ENCODE measurements around the gene TECPR1.
"Not testable (repeated sequence)": the region's sequence is repeated elsewhere in the genome, so short reads cannot be mapped to it uniquely, and the experiment has no call there.

The TECPR1 gene

GRCh38 chr7:98219382-98219781 lies 32.6 kb downstream of the TECPR1 start:
- H3K36me3 Mint-ChIP-seq (ENCODE audit: low read depth), result peaks cover 11% of the 10 kb centered on the region
- H3K27ac Mint-ChIP-seq; H3K9me3 Mint-ChIP-seq; H3K4me3 Mint-ChIP-seq; H3K27me3 Mint-ChIP-seq (ENCODE audit: low read depth): not testable (repeated sequence)
- peaks cover 11% of the 10 kb centered on the region for H3K4me1 Mint-ChIP-seq (ENCODE audit: low read depth)

- H3K4me1 Mint-ChIP-seq (ENCODE audit: low read depth), result peaks cover 11% of the 10 kb centered on the region
- no peak overlapping the region for H3K4me3 Mint-ChIP-seq
- no peak overlapping the region for H3K27ac Mint-ChIP-seq
- no peaks in the 10 kb centered on the region for H3K27me3 Mint-ChIP-seq (ENCODE audit: low read depth)
- no peaks in the 10 kb centered on the region for H3K9me3 Mint-ChIP-seq
- peaks cover 7% of the 10 kb centered on the region for H3K36me3 Mint-ChIP-seq (ENCODE audit: low read depth)
Measured at GRCh38 chr7:98217623-98218582, 34.1 kb downstream of the TECPR1 start.

- Mint-ChIP-seq H3K9me3 (no peaks in the 10 kb centered on the region), H3K4me3 (no peak overlapping the region), H3K36me3 (ENCODE audit: low read depth) (peaks cover 7% of the 10 kb centered on the region), H3K27me3 (ENCODE audit: low read depth) (no peaks in the 10 kb centered on the region), H3K27ac (no peak overlapping the region), H3K4me1 (ENCODE audit: low read depth) (peaks cover 11% of the 10 kb centered on the region)
Measured at GRCh38 chr7:98216941-98217622, 35.0 kb downstream of the TECPR1 start.

- Mint-ChIP-seq H3K4me1 (ENCODE audit: low read depth) (peaks cover 11% of the 10 kb centered on the region), H3K36me3 (ENCODE audit: low read depth) (peaks cover 7% of the 10 kb centered on the region), H3K27ac (no peak overlapping the region), H3K9me3 (no peaks in the 10 kb centered on the region), H3K27me3 (ENCODE audit: low read depth) (no peaks in the 10 kb centered on the region), H3K4me3 (no peak overlapping the region)
Measured at GRCh38 chr7:98215561-98216495, 36.2 kb downstream of the TECPR1 start.

GRCh38 chr7:98214811-98215321 lies 37.2 kb downstream of the TECPR1 start:
- Mint-ChIP-seq H3K4me3 (no peak overlapping the region), H3K27ac (no peak overlapping the region), H3K36me3 (ENCODE audit: low read depth) (peaks cover 7% of the 10 kb centered on the region), H3K9me3 (no peaks in the 10 kb centered on the region), H3K4me1 (ENCODE audit: low read depth) (peaks cover 11% of the 10 kb centered on the region), H3K27me3 (ENCODE audit: low read depth) (no peaks in the 10 kb centered on the region)

DNA sequence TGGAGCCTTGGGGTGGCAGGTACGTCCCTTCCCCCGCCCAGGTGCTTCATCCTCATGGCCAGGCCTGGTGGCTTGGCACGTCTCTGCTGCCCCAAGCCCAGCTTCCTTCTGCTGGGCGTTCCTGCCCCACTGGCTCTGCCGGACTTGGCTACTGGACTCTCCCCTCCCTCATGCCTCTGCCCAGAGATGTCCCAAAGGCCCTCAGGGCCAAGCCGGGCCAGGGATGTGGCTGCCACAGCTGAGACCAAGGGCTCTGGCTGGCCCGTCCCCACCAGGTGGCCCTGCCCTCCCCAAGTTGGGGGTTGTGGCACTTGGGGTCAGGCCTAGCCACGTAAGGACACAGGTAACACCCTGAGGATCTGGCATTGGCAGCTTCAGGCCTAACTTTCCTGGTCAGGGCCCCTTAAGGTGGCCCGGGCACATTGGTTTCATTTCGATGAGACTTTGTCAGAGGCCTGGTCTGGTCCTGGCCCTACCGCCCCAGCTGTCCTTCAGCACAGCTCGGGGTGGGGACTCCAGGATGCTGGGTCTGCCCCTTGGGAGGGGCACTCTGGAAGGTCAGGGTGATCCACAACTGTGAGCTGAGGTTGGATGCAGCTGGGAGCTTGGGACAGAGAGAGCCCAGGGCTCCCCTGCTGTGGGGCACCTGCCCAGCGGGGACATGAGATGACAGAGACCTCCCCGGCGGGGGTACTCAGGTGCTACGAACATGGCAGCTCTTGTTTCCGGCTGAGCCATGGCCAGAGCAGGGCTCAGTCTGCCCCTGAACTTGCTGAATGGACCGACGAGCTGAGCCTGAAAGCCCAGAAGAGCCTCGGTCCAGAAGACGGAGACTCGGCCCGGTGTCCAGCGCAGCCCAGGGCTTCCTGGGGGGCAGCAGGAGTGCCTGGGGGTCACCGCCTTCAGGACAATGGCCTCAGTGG lies 37.9 kb downstream of the TECPR1 start:
- no peaks in the 10 kb centered on the region for H3K9me3 Mint-ChIP-seq
- no peaks in the 10 kb centered on the region for H3K27me3 Mint-ChIP-seq (ENCODE audit: low read depth)
- no peak overlapping the region for H3K27ac Mint-ChIP-seq

GRCh38 chr7:98213296-98213887 lies 38.6 kb downstream of the TECPR1 start:
- H3K9me3 Mint-ChIP-seq, result no peaks in the 10 kb centered on the region
- H3K36me3 Mint-ChIP-seq (ENCODE audit: low read depth), result peaks cover 2% of the 10 kb centered on the region
- no peak overlapping the region for H3K4me3 Mint-ChIP-seq
- H3K4me1 Mint-ChIP-seq (ENCODE audit: low read depth), result peaks cover 4% of the 10 kb centered on the region
- H3K27me3 Mint-ChIP-seq (ENCODE audit: low read depth), result no peaks in the 10 kb centered on the region
- H3K27ac Mint-ChIP-seq, result no peak overlapping the region

More for the DNA sequence above, 37.9 kb downstream of the TECPR1 start:
- Mint-ChIP-seq H3K4me1 (ENCODE audit: low read depth) (peaks cover 8% of the 10 kb centered on the region), H3K36me3 (ENCODE audit: low read depth) (peaks cover 4% of the 10 kb centered on the region), H3K4me3 (no peak overlapping the region)

GRCh38 chr7:98212532-98213041 lies 39.4 kb downstream of the TECPR1 start:
- no peaks in the 10 kb centered on the region for H3K9me3 Mint-ChIP-seq
- H3K27ac Mint-ChIP-seq, result no peak overlapping the region
- no peaks in the 10 kb centered on the region for H3K27me3 Mint-ChIP-seq (ENCODE audit: low read depth)
- no peak overlapping the region for H3K4me3 Mint-ChIP-seq
- no peaks in the 10 kb centered on the region for H3K36me3 Mint-ChIP-seq (ENCODE audit: low read depth)
- H3K4me1 Mint-ChIP-seq (ENCODE audit: low read depth), result no peaks in the 10 kb centered on the region

DNA sequence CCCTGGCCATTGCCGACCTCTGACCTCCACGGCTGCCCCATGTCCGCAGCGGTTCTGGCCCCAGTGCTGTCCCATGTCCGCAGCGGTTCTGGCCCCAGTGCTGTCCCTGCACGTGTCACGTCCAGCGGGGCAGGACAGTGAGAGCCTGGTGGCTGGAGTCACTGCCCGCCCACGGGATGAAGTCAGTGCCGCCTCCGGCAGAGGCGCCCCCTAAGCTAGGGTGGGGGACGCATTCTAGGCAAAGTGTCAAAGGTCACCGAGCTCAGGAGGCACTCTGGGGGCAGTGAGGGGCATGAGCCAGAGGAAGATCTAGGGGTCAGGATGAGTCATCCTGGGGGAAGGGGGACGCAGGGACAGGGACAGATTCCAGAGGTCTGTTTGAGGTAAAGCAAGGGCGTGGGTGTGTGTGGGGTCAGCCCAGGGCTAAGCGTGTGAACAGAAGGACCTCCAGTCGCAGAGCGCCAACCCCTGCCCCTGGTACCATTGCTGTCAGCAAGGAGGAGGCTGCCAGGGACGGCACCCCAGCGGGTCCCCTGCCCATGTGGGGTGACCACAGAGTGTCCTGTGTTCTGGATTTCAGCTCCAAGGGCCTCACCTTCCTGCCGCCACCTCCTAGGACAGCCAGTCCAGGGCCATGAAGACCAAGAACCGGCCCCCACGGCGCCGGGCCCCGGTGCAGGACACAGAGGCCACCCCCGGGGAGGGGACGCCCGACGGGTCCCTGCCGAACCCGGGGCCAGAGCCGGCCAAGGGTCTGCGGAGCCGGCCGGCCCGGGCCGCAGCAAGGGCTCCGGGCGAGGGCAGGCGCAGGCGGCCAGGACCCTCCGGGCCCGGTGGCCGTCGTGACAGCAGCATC lies 40.1 kb downstream of the TECPR1 start:
- H3K27ac Mint-ChIP-seq, result no peak overlapping the region
- H3K36me3 Mint-ChIP-seq (ENCODE audit: low read depth), result no peaks in the 10 kb centered on the region
- no peaks in the 10 kb centered on the region for H3K9me3 Mint-ChIP-seq
- peak overlapping the region; percentile 34 for H3K4me3 Mint-ChIP-seq
- H3K4me1 Mint-ChIP-seq (ENCODE audit: low read depth), result no peaks in the 10 kb centered on the region
- no peaks in the 10 kb centered on the region for H3K27me3 Mint-ChIP-seq (ENCODE audit: low read depth)

GRCh38 chr7:98211221-98211675 lies 40.8 kb downstream of the TECPR1 start, which contains the start of gene BHLHA15:
BHLHA15 (plus strand) TSS chr7:98211439; CDS start chr7:98212310, 871 bp downstream.
- H3K4me3 Mint-ChIP-seq, result peak within 1 kb of the TSS; percentile 50
- H3K27ac Mint-ChIP-seq, result no peak within 1 kb of the TSS
- H3K36me3 Mint-ChIP-seq (ENCODE audit: low read depth), result no peaks in the 10 kb centered on the region
- H3K27me3 Mint-ChIP-seq (ENCODE audit: low read depth), result no peaks in the 10 kb centered on the region
- H3K4me1 Mint-ChIP-seq (ENCODE audit: low read depth), result no peaks in the 10 kb centered on the region
- no peaks in the 10 kb centered on the region for H3K9me3 Mint-ChIP-seq

GRCh38 chr7:98210513-98211220 lies 41.4 kb downstream of the TECPR1 start:
- H3K36me3 Mint-ChIP-seq (ENCODE audit: low read depth), result peaks cover 3% of the 10 kb centered on the region
- H3K9me3 Mint-ChIP-seq, result no peaks in the 10 kb centered on the region
- H3K4me1 Mint-ChIP-seq (ENCODE audit: low read depth), result no peaks in the 10 kb centered on the region
- no peak overlapping the region for H3K27ac Mint-ChIP-seq
- H3K27me3 Mint-ChIP-seq (ENCODE audit: low read depth), result no peaks in the 10 kb centered on the region
- peak overlapping the region; percentile 50 for H3K4me3 Mint-ChIP-seq

All from T-helper 1 cell treated with Interleukin-12 subunit alpha and Interleukin-12 subunit beta and Interleukin-4 antibody, amounts not matched to agents 30 μg/mL and 1 μg/mL, for 36 hours (primary cell).